HCT116 (cell line): ENCODE data around the gene CA4. TPM values are rescaled to one million over a fixed set of nuclear protein-coding genes. Genes with fewer than 3 reads are reported as not detected.

Source experiments
- CBX3 ChIP-seq: IDR thresholded peaks from 2 replicates; pipeline ENCODE4 v1.6.1; 2012; ENCODE audit warnings: low read depth
- EGR1 ChIP-seq: IDR thresholded peaks from 2 replicates; pipeline ENCODE4 v1.6.1; 2012; ENCODE audit warnings: low read depth
- EZH2phosphoT487 ChIP-seq: fragments of 200-600 bp; IDR thresholded peaks from 2 replicates; pipeline ENCODE4 v1.6.1; 2018; ENCODE audit warnings: antibody characterized with exemption, borderline replicate concordance
- POLR2A ChIP-seq: IDR thresholded peaks from 2 replicates; pipeline ENCODE4 v1.7.0; 2011; ENCODE audit warnings: borderline replicate concordance; ENCODE audit not compliant: insufficient read depth, insufficient read length; ENCODE audit errors: extremely low read depth
- POLR2AphosphoS5 ChIP-seq: IDR thresholded peaks from 2 replicates; pipeline ENCODE4 v1.6.1; 2011; ENCODE audit warnings: mild to moderate bottlenecking, low read depth, low read length, moderate library complexity
- RAD21 ChIP-seq: IDR thresholded peaks from 2 replicates; pipeline ENCODE4 v1.6.1; 2012; ENCODE audit warnings: low read depth, mild to moderate bottlenecking
- SIN3A ChIP-seq: IDR thresholded peaks from 2 replicates; pipeline ENCODE4 v1.6.1; 2012; ENCODE audit warnings: low read depth
- SRF ChIP-seq: IDR thresholded peaks from 2 replicates; pipeline ENCODE4 v1.6.1; 2012; ENCODE audit warnings: low read depth
- YY1 ChIP-seq: IDR thresholded peaks from 2 replicates; pipeline ENCODE4 v1.6.1; 2011; ENCODE audit warnings: low read length, low read depth, moderate library complexity, mild to moderate bottlenecking; ENCODE audit not compliant: insufficient replicate concordance; ENCODE audit errors: extremely low read depth
- total RNA-seq: library from RNA; stranded (reverse); gene quantifications from one replicate; pipeline ENCODE4 v1.2.1, GENCODE V29; 2021; ENCODE audit not compliant: unreplicated experiment
- TF ChIP-seq, protein P1 (sequence below): IDR thresholded peaks from 2 replicates; pipeline ENCODE4 v1.6.1; 2012; ENCODE audit warnings: low read depth
- TF ChIP-seq, protein P2 (sequence below): IDR thresholded peaks from 2 replicates; pipeline ENCODE4 v1.6.1; 2012

Gene CA4
- total RNA-seq, 1 experiment from 2014 or later: 0.20 TPM

DNA sequence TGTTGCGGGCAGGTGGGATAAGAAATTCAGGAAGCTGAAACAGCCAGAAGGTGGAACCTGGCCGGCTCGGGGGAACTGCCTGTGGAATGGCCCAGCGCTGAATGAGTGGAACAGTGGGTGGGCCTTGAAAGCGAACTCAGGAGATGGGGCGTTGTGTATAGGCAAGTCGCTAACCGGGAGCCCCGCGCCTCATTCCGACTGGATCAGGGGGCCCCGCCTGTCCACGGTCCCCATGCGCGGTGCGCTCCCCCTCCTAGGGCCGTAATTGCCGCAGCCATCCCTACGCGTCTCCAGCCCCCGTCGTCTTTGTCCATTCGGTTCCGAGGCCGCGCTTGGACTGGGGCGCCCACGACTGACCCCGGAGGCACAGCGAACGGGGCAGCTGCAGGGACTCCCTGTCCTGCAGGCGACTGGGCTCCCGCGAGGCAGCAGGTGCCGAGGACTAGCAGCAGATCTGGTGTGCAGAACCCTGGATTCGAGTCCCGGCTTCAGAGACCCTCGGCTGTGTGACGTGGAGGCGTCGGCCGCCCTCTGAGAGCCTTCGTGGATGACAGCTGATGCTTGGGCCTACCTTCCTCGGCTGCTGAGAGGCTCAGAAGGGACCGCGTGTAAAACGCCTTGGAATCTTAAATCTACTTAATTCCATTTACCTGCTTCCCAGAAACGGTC is 10.9 kb upstream of the CA4 start (continued):
- TF ChIP-seq, protein P1, sequence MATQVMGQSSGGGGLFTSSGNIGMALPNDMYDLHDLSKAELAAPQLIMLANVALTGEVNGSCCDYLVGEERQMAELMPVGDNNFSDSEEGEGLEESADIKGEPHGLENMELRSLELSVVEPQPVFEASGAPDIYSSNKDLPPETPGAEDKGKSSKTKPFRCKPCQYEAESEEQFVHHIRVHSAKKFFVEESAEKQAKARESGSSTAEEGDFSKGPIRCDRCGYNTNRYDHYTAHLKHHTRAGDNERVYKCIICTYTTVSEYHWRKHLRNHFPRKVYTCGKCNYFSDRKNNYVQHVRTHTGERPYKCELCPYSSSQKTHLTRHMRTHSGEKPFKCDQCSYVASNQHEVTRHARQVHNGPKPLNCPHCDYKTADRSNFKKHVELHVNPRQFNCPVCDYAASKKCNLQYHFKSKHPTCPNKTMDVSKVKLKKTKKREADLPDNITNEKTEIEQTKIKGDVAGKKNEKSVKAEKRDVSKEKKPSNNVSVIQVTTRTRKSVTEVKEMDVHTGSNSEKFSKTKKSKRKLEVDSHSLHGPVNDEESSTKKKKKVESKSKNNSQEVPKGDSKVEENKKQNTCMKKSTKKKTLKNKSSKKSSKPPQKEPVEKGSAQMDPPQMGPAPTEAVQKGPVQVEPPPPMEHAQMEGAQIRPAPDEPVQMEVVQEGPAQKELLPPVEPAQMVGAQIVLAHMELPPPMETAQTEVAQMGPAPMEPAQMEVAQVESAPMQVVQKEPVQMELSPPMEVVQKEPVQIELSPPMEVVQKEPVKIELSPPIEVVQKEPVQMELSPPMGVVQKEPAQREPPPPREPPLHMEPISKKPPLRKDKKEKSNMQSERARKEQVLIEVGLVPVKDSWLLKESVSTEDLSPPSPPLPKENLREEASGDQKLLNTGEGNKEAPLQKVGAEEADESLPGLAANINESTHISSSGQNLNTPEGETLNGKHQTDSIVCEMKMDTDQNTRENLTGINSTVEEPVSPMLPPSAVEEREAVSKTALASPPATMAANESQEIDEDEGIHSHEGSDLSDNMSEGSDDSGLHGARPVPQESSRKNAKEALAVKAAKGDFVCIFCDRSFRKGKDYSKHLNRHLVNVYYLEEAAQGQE: no peak
- TF ChIP-seq, protein P2, sequence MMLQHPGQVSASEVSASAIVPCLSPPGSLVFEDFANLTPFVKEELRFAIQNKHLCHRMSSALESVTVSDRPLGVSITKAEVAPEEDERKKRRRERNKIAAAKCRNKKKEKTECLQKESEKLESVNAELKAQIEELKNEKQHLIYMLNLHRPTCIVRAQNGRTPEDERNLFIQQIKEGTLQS: no peak
- TF ChIP-seq SIN3A (no peak), EGR1 (no peak), EZH2phosphoT487 (no peak), POLR2A (no peak), YY1 (no peak), SRF (no peak), RAD21 (no peak), POLR2AphosphoS5 (no peak), CBX3 (no peak)
- TF ChIP-seq, all 23 proteins: peak for 0
